Body of pancreas (tissue), 4 donors: ENCODE measurements around the gene ADCY5. TPM values are rescaled to one million over a fixed set of nuclear protein-coding genes. Genes with fewer than 3 reads are reported as not detected.

Experiments
- ATAC-seq: fragments of 150-250 bp; one replicate; pipeline ENCODE4 v1.9.1; 2016
- DNase-seq, 4 donors: peaks; one replicate each; pipeline ENCODE4 v3.0.0-alpha.2; 2019
- H3K27ac ChIP-seq, 4 donors: fragments of 200-600 bp; sonication (generic); 1 replicate in 3 of 4; 2 replicates in 1 of 4; pipeline versions ENCODE4 v1.5.1 to v1.6.1; 2016 to 2019; ENCODE audit warnings: mild to moderate bottlenecking in 1 of 4, mixed read lengths in 1 of 4, moderate library complexity in 1 of 4
- H3K27me3 ChIP-seq, 2 donors: fragments of 200-600 bp; sonication (generic); one replicate each; pipeline ENCODE4 v1.6.0; 2016; ENCODE audit warnings: mild to moderate bottlenecking in 1 of 2
- H3K36me3 ChIP-seq, 2 donors: fragments of 200-600 bp; sonication (generic); replicated peaks in 1 of 2; 2 replicates each; pipeline ENCODE4 v1.5.1; 2016; ENCODE audit warnings: low read depth in 2 of 2; ENCODE audit not compliant: insufficient read depth in 1 of 2
- H3K4me1 ChIP-seq: fragments of 200-600 bp; sonication (generic); one replicate; pipeline ENCODE4 v1.6.0; 2016
- H3K4me3 ChIP-seq, 2 donors: fragments of 200-600 bp; sonication (generic); 1 replicate in 1 of 2; 2 replicates in 1 of 2; pipeline ENCODE4 v1.5.1; 2016 to 2019
- H3K9me3 ChIP-seq, 3 donors: fragments of 200-600 bp; sonication (generic); 1 replicate in 2 of 3; 2 replicates in 1 of 3; pipeline ENCODE4 v1.5.1; 2016
- CTCF ChIP-seq, 7 experiments: fragments of 450-650 bp in 4 of 7; fragments of 200-600 bp in 3 of 7; sonication (generic) in 3 of 7; IDR thresholded peaks; one replicate each; pipeline ENCODE4 v1.5.1; 2016 to 2019; ENCODE audit warnings: antibody characterized with exemption in 7 of 7
- POLR2A ChIP-seq, 3 donors: fragments of 450-650 bp; IDR thresholded peaks; one replicate each; pipeline ENCODE4 v1.6.1; 2016; ENCODE audit warnings: antibody characterized with exemption in 3 of 3, mild to moderate bottlenecking in 2 of 3
- whole genome bisulfite sequencing, 2 donors: methylation state at CpG; one replicate each; pipeline ENCODE4 v1.1.5; 2017; 5-methylcytosine and 5-hydroxymethylcytosine counted together
- intact Hi-C: fragments of 100-400 bp; cut with DNase I; formaldehyde crosslinking; loops from one replicate; pipeline ENCODE4 v1.15.1; 2023
- total RNA-seq, 2 donors: library from RNA; depleted of rRNA; stranded (reverse); fragments of >200 nt; gene quantifications; one replicate each; pipeline ENCODE4 v1.1.0, GENCODE V29; 2016

The ADCY5 gene
- total RNA-seq, 2 donors from 2014 or later = 10.6 to 18.8 TPM

DNA sequence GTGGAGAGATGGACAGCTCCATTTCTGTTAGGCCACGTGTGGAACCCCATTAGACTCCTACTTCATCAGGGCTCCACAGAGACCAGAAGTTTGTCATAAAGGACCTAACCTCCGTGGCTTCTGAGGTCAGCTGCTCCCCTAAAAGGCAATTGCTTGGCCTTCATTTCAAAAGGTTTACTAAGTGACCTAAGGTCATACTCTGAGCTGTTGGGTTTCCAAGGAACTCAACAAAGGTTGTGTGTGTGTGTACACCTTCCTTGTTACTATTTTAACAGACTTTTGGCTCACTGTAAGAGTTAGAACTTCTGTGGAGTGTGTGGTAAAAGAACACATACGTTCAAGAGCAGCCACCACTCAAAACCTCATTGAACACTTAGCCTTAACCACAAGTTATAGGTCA is 173.2 kb downstream of the ADCY5 start:
- Histone ChIP-seq H3K36me3 (peaks cover 0 to 2% of the 10 kb centered on the region in 2 donors), H3K4me3 (no peak overlapping the region), H3K4me1 (peaks cover 7% of the 10 kb centered on the region), H3K27me3 (no peaks in the 10 kb centered on the region), H3K9me3 (no peaks in the 10 kb centered on the region), H3K27ac (no peak overlapping the region)
- intact Hi-C loops = no loop called here
- 65 to 72% methylated on average over 3 of the region's 3 CpGs for WGBS, 2 donors
- ATAC-seq (no peak), DNase-seq (no peak)
- TF ChIP-seq CTCF (IDR thresholded peaks at IDR 0.05) = no peak
- no peak for TF ChIP-seq POLR2A (IDR thresholded peaks at IDR 0.05)

DNA sequence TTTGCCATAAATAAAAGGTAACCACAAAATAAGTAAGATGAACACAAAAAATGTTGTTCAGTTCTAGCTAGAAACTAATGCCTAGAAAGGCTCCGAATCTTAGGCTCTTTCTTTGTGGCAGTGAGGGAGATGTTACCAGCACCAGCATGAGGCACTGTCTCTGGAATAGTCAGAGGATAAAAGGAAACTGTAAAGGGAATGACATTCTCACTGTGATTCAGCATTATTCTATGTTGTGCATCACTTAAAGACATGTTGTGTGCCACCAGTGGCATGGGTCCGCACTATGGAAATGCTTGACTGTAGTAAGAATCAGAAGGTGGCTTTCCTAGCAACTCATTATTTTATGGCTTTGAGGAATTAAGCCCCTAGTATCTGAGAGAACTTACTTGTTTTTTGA is 176.3 kb downstream of the ADCY5 start:
- peaks cover 0 to 2% of the 10 kb centered on the region in 2 donors for H3K36me3 ChIP-seq
- H3K27ac ChIP-seq = no peak overlapping the region
- intact Hi-C loops = no loop called here
- H3K9me3 ChIP-seq = no peaks in the 10 kb centered on the region
- no peak for TF ChIP-seq CTCF (IDR thresholded peaks at IDR 0.05)
- no peak for ATAC-seq
- WGBS, 2 donors = 92% methylated on average over 2 of the region's 2 CpGs
- no peak overlapping the region for H3K4me3 ChIP-seq
- DNase-seq = no peak
- H3K4me1 ChIP-seq = peaks cover 14% of the 10 kb centered on the region
- H3K27me3 ChIP-seq = no peaks in the 10 kb centered on the region

DNA sequence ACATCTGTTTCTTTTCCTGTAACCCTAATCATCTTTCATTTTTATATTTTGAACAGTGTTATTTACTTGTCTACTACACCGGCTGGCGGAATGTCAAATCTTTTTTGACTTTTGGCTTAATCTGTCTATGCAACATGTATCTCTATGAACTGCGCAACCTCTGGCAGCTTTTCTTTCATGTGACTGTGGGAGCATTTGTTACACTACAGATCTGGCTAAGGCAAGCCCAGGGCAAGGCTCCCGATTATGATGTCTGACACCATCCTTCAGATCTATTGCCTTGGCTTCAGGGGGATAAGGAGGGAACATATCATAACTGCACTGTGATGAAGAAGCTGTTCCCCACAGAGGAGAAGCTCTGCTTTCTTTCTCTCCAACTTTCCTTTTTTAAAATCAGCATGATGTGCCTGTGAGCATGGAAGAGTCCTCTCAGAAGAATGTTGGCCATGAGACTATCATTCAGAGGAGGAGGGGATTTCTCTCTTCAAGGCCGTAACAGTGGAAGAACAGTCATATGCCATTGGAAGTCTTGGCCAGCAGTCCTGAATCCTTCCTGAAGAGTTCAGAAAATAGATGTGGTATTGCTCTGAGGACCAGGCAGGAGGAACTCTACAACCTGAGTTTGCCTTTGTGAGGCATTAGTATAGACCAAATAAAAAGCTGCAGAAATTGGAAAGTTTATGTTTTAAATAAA is 177.3 kb downstream of the ADCY5 start:
- Histone ChIP-seq H3K36me3 (peaks cover 0 to 2% of the 10 kb centered on the region in 2 donors), H3K9me3 (no peaks in the 10 kb centered on the region), H3K4me3 (no peak overlapping the region), H3K4me1 (peaks cover 14% of the 10 kb centered on the region), H3K27ac (peak overlapping the region in 3 of 4 donors; percentile 30 to 60 (median 38)), H3K27me3 (no peaks in the 10 kb centered on the region)
- DNase-seq = peak in 1 of 4 donors; percentile 26
- TF ChIP-seq CTCF (IDR thresholded peaks at IDR 0.05) (no peak), POLR2A (IDR thresholded peaks at IDR 0.05) (no peak)
- no peak for ATAC-seq
- 50 to 60% methylated on average over 5 of the region's 5 CpGs for WGBS, 2 donors
- intact Hi-C loops = no loop called here

GRCh38 chr3:123270818-123271217 is 178.1 kb downstream of the ADCY5 start:
- DNase-seq = no peak
- H3K4me3 ChIP-seq = no peak overlapping the region
- peak; percentile 60 for ATAC-seq
- peaks cover 14% of the 10 kb centered on the region for H3K4me1 ChIP-seq
- no peaks in the 10 kb centered on the region for H3K9me3 ChIP-seq
- 65 to 69% methylated on average over 2 of the region's 2 CpGs for WGBS, 2 donors
- H3K27me3 ChIP-seq = no peaks in the 10 kb centered on the region
- TF ChIP-seq POLR2A (IDR thresholded peaks at IDR 0.05) = no peak
- no peak for TF ChIP-seq CTCF (IDR thresholded peaks at IDR 0.05)
- intact Hi-C loops = no loop called here
- peak overlapping the region in 3 of 4 donors; percentile 17 to 60 (median 38) for H3K27ac ChIP-seq
- peaks cover 0 to 2% of the 10 kb centered on the region in 2 donors for H3K36me3 ChIP-seq

- Histone ChIP-seq H3K4me3 (no peak overlapping the region), H3K27me3 (no peaks in the 10 kb centered on the region), H3K4me1 (peaks cover 14% of the 10 kb centered on the region), H3K27ac (no peak overlapping the region), H3K36me3 (peaks cover 0 to 2% of the 10 kb centered on the region in 2 donors), H3K9me3 (no peaks in the 10 kb centered on the region)
- no peak for TF ChIP-seq CTCF (IDR thresholded peaks at IDR 0.05)
- no peak for TF ChIP-seq POLR2A (IDR thresholded peaks at IDR 0.05)
- intact Hi-C loops = no loop called here
- 77 to 79% methylated on average over 2 of the region's 2 CpGs for WGBS, 2 donors
- DNase-seq (no peak), ATAC-seq (no peak)
These were observed 181.1 kb downstream of the ADCY5 start for GRCh38 chr3:123267821-123268220.
